Ovary (tissue), 3 donors: ENCODE results near the gene TAF4.

ENCODE experiments used
- CTCF ChIP-seq, 3 donors: fragments of 450-650 bp in 2 of 3; fragments of 200-600 bp in 1 of 3; IDR thresholded peaks; one replicate each; pipeline versions ENCODE4 v1.5.1 to v1.8.0; 2016 to 2022; ENCODE audit warnings: antibody characterized with exemption in 3 of 3, mild to moderate bottlenecking in 1 of 3
- POLR2A ChIP-seq: fragments of 450-650 bp; IDR thresholded peaks from one replicate; pipeline ENCODE4 v1.6.1; 2017; ENCODE audit warnings: antibody characterized with exemption, mild to moderate bottlenecking, moderate library complexity
- donor health status: DM: no; HTN: no; CAD: no.

DNA sequence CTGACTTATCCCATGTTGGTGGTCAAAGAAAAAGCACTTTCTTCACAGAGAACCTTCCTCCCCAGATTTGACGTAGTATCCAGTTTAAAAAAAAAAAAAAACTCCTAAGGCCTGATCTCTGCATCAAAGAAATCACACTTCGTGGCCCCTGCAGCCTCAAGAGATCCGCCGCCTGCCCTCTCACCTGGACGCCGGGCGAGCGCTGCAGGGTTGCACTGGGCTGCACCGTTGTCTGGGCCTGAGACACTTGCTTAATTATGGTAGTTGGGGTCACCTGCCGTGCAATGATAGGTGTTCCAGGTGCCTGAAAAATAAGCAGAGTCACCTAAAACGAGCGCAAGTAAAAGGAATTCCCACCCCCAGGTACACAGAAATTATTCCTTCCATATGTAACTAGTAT is 53.0 kb downstream of the TAF4 start:
- TF ChIP-seq CTCF (IDR thresholded peaks at IDR 0.05): no peak
- TF ChIP-seq POLR2A: no peak
